Measurements from ENCODE around the gene ERH. TPM values are rescaled to one million over a fixed set of nuclear protein-coding genes. Genes with fewer than 3 reads are reported as not detected.

The ERH gene
- total RNA-seq, 4 donors from 2014 or later: 54.0 to 102 (median 79.5) TPM

GRCh38 chr14:69432364-69432763, 34.3 kb upstream of the ERH start:
- WGBS, 2 donors: 95 to 100% methylated on average over 2 of the region's 2 CpGs
- H3K9me3 ChIP-seq: no peaks in the 10 kb centered on the region
- no peak for DNase-seq
- intact Hi-C loops (cut with DNase I): no loop called here
- peaks cover 0 to 22% (median 0%) of the 10 kb centered on the region in 3 donors for H3K36me3 ChIP-seq
- TF ChIP-seq CTCF (IDR thresholded peaks at IDR 0.05): no peak
- TF ChIP-seq POLR2A (IDR thresholded peaks at IDR 0.05): no peak
- no peaks in the 10 kb centered on the region for H3K4me1 ChIP-seq
- no peak overlapping the region for H3K27ac ChIP-seq
- no peak overlapping the region for H3K4me3 ChIP-seq
- no peaks in the 10 kb centered on the region for H3K27me3 ChIP-seq

- WGBS, 2 donors: 86 to 96% methylated on average over 1 of the region's 1 CpG
These were observed 32.3 kb upstream of the ERH start for GRCh38 chr14:69430306-69430939.

GRCh38 chr14:69429643-69430042, 31.5 kb upstream of the ERH start:
- H3K27me3 ChIP-seq: no peaks in the 10 kb centered on the region
- H3K4me3 ChIP-seq: no peak overlapping the region
- H3K36me3 ChIP-seq: peaks cover 0 to 47% (median 0%) of the 10 kb centered on the region in 3 donors
- no peaks in the 10 kb centered on the region for H3K4me1 ChIP-seq
- no peak overlapping the region for H3K27ac ChIP-seq
- TF ChIP-seq POLR2A (IDR thresholded peaks at IDR 0.05) (no peak), CTCF (IDR thresholded peaks at IDR 0.05) (no peak)
- no peaks in the 10 kb centered on the region for H3K9me3 ChIP-seq
- no peak for DNase-seq
- intact Hi-C loops (cut with DNase I): no loop called here

More at GRCh38 chr14:69430306-69430939, 32.3 kb upstream of the ERH start:
- intact Hi-C loops (cut with DNase I): no loop called here
- TF ChIP-seq CTCF (IDR thresholded peaks at IDR 0.05): no peak
- TF ChIP-seq POLR2A (IDR thresholded peaks at IDR 0.05): no peak
- Histone ChIP-seq H3K4me1 (no peaks in the 10 kb centered on the region), H3K9me3 (no peaks in the 10 kb centered on the region), H3K27ac (no peak overlapping the region), H3K4me3 (no peak overlapping the region), H3K36me3 (peaks cover 0 to 40% (median 0%) of the 10 kb centered on the region in 3 donors), H3K27me3 (no peaks in the 10 kb centered on the region)
- no peak for DNase-seq

GRCh38 chr14:69428289-69428998, 30.3 kb upstream of the ERH start:
- intact Hi-C loops (cut with DNase I): no loop called here
- WGBS, 2 donors: 84 to 89% methylated on average over 6 of the region's 6 CpGs
- Histone ChIP-seq H3K27me3 (no peaks in the 10 kb centered on the region), H3K9me3 (no peaks in the 10 kb centered on the region), H3K4me3 (no peak overlapping the region), H3K4me1 (no peaks in the 10 kb centered on the region), H3K27ac (no peak overlapping the region), H3K36me3 (peaks cover 0 to 59% (median 0%) of the 10 kb centered on the region in 3 donors)
- no peak for DNase-seq
- TF ChIP-seq POLR2A (IDR thresholded peaks at IDR 0.05): no peak
- no peak for TF ChIP-seq CTCF (IDR thresholded peaks at IDR 0.05)

- 100% methylated on average over 1 of the region's 1 CpG for WGBS, 2 donors
- no peak for DNase-seq
- no peak overlapping the region for H3K4me3 ChIP-seq
These were observed 29.5 kb upstream of the ERH start for GRCh38 chr14:69427596-69427995.

More at GRCh38 chr14:69427596-69427995, 29.5 kb upstream of the ERH start:
- Histone ChIP-seq H3K4me1 (no peaks in the 10 kb centered on the region), H3K27ac (no peak overlapping the region), H3K36me3 (peaks cover 0 to 61% (median 0%) of the 10 kb centered on the region in 3 donors), H3K27me3 (no peaks in the 10 kb centered on the region), H3K9me3 (no peaks in the 10 kb centered on the region)
- intact Hi-C loops (cut with DNase I): no loop called here
- TF ChIP-seq CTCF (IDR thresholded peaks at IDR 0.05) (no peak), POLR2A (IDR thresholded peaks at IDR 0.05) (no peak)
